HepG2 (cell line): ENCODE measurements around the gene ZNF747. TPM values are rescaled to one million over a fixed set of nuclear protein-coding genes. Genes with fewer than 3 reads are reported as not detected.

Experiments used
- ADNP ChIP-seq: sonication (generic); formaldehyde crosslinking; IDR thresholded peaks from 2 replicates; pipeline ENCODE4 v1.4.0; 2020; ENCODE audit warnings: missing genetic modification reagents
- ARHGAP35 ChIP-seq: sonication (generic); formaldehyde crosslinking; IDR thresholded peaks from 2 replicates; pipeline ENCODE4 v1.9.0; 2022; ENCODE audit warnings: mild to moderate bottlenecking, inconsistent platforms, moderate library complexity, missing genetic modification reagents, borderline replicate concordance
- BRCA1 ChIP-seq: sonication (generic); formaldehyde crosslinking; IDR thresholded peaks from 2 replicates; pipeline ENCODE4 v1.4.0; 2020; ENCODE audit warnings: missing genetic modification reagents
- CCDC6 ChIP-seq: sonication (generic); formaldehyde crosslinking; IDR thresholded peaks from 2 replicates; pipeline ENCODE4 v1.8.1; 2022; ENCODE audit warnings: mild to moderate bottlenecking, missing genetic modification reagents, moderate library complexity
- HMGXB3 ChIP-seq: sonication (generic); formaldehyde crosslinking; IDR thresholded peaks from 2 replicates; pipeline ENCODE4 v1.4.0; 2020; ENCODE audit warnings: missing genetic modification reagents, borderline replicate concordance
- JUNB ChIP-seq: sonication (generic); formaldehyde crosslinking; IDR thresholded peaks from 2 replicates; pipeline ENCODE4 v1.8.0; 2022; ENCODE audit warnings: missing genetic modification reagents, mild to moderate bottlenecking, borderline replicate concordance
- KMT2A ChIP-seq: sonication (generic); formaldehyde crosslinking; IDR thresholded peaks from 2 replicates; pipeline ENCODE4 v1.4.0; 2020; ENCODE audit warnings: missing genetic modification reagents
- MAX ChIP-seq: IDR thresholded peaks from 2 replicates; pipeline ENCODE4 v1.6.1; 2012; ENCODE audit warnings: inconsistent platforms
- NFATC3 ChIP-seq: sonication (generic); formaldehyde crosslinking; IDR thresholded peaks from 2 replicates; pipeline ENCODE4 v1.5.1; 2020; ENCODE audit warnings: mild to moderate bottlenecking, missing genetic modification reagents
- PHF20 ChIP-seq: sonication (generic); formaldehyde crosslinking; IDR thresholded peaks from 2 replicates; pipeline ENCODE4 v1.5.0; 2020; ENCODE audit warnings: mild to moderate bottlenecking, missing genetic modification reagents
- POLR2G ChIP-seq: fragments of 200-400 bp; formaldehyde crosslinking; IDR thresholded peaks from 2 replicates; pipeline ENCODE4 v1.6.1; 2018; ENCODE audit warnings: mild to moderate bottlenecking, low read depth, low read length, moderate library complexity
- RFX1 ChIP-seq: fragments of 450-650 bp; IDR thresholded peaks from 2 replicates; pipeline ENCODE4 v1.6.1; 2017
- SIN3B ChIP-seq: fragments of 150-350 bp; IDR thresholded peaks from 2 replicates; pipeline ENCODE4 v1.6.1; 2014; ENCODE audit warnings: low read length
- ZFP91 ChIP-seq: sonication (generic); formaldehyde crosslinking; IDR thresholded peaks from 2 replicates; pipeline ENCODE4 v1.9.0; 2022; ENCODE audit warnings: missing genetic modification reagents, mild to moderate bottlenecking, borderline replicate concordance
- ZMYM2 ChIP-seq: sonication (generic); formaldehyde crosslinking; IDR thresholded peaks from 2 replicates; pipeline ENCODE4 v1.8.0; 2022; ENCODE audit warnings: mild to moderate bottlenecking, missing genetic modification reagents
- ZNF337 ChIP-seq: sonication (generic); formaldehyde crosslinking; IDR thresholded peaks from 2 replicates; pipeline ENCODE4 v1.5.1; 2020; ENCODE audit warnings: missing genetic modification reagents, low read depth, mild to moderate bottlenecking, borderline replicate concordance
- ZNF574 ChIP-seq: sonication (generic); formaldehyde crosslinking; IDR thresholded peaks from 2 replicates; pipeline ENCODE4 v1.4.0; 2020; ENCODE audit warnings: missing genetic modification reagents
- ZNF770 ChIP-seq: sonication (generic); formaldehyde crosslinking; IDR thresholded peaks from 2 replicates; pipeline ENCODE4 v1.5.0; 2020; ENCODE audit warnings: mild to moderate bottlenecking, missing genetic modification reagents
- polyA plus RNA-seq, 8 experiments: library from polyadenylated mRNA; depleted of rRNA in 3 of 8; stranded (reverse) in 7 of 8; unstranded in 1 of 8; fragments of >200 nt; fragmentation: Illumina TruSeq in 4 of 8; extraction: Trizol in 4 of 8; gene quantifications; 2 replicates each; pipeline versions ENCODE4 v1.2.1 to v1.2.3, GENCODE V29; 2011 to 2016; ENCODE audit warnings: low read depth in 4 of 8, missing spikeins in 1 of 8, mixed read lengths in 1 of 8; ENCODE audit not compliant: insufficient read depth in 1 of 8
- total RNA-seq, 5 experiments: library from RNA; depleted of rRNA; stranded (reverse); fragments of >200 nt; fragmentation: Illumina TruSeq; extraction: Trizol; gene quantifications; 2 replicates each; pipeline ENCODE4 v1.2.3, GENCODE V29; 2016; ENCODE audit warnings: low read depth in 1 of 5

ZNF747 gene
- total and polyA plus RNA-seq, 2 of the 13 experiments (the other 11 are each of a cell fraction or from before 2014, with no cell fraction given) = 7.2 to 10.2 TPM

- TF ChIP-seq HMGXB3 (CRISPR knock-in tag) (peak; percentile 98), SIN3B (peak; percentile 48), ZNF337 (no peak), MAX (peak; percentile 80), ZNF574 (CRISPR knock-in tag) (peak; percentile 98), ADNP (CRISPR knock-in tag) (no peak), PHF20 (peak; percentile 82), NFATC3 (CRISPR knock-in tag) (peak; percentile 53; the same call in 1 of the 2 replicates), JUNB (CRISPR knock-in tag) (peak; percentile 17; the same call in 1 of the 2 replicates), ZNF770 (peak; percentile 53), BRCA1 (CRISPR knock-in tag) (no peak), ZFP91 (CRISPR knock-in tag) (peak; percentile 93; the same call in 1 of the 2 replicates), ZMYM2 (peak; percentile 76; the same call in 1 of the 2 replicates), ARHGAP35 (CRISPR knock-in tag) (peak; percentile 30; the same call in 1 of the 2 replicates), CCDC6 (CRISPR knock-in tag) (peak; percentile 88), KMT2A (CRISPR knock-in tag) (peak; percentile 94), RFX1 (no peak), POLR2G (peak; percentile 82)
Observed at GRCh38 chr16:30534368-30535105, at the start of gene ZNF747 (continued).
